Heart left ventricle (tissue), 13 donors: ENCODE data around the gene PLA2R1.

Experiments used
- POLR2A ChIP-seq, 2 donors: fragments of 450-650 bp; IDR thresholded peaks; one replicate each; pipeline ENCODE4 v1.6.1; 2017; ENCODE audit warnings: antibody characterized with exemption in 2 of 2, mild to moderate bottlenecking in 2 of 2, moderate library complexity in 2 of 2
- TF ChIP-seq, protein P1 (sequence below), 12 donors: fragments of 200-600 bp; sonication (generic) in 4 of 12; IDR thresholded peaks; one replicate each; pipeline versions ENCODE4 v1.5.0 to v1.8.0; 2018 to 2022; ENCODE audit warnings: antibody characterized with exemption in 12 of 12, mild to moderate bottlenecking in 5 of 12
- donor health status: ischemic (EF 13 %, LVEDD 7.1; RV severe dilation, severe dysfunction).
- donor health status: DM: no; HTN: yes; CAD: no.
- donor health status: DM: no; HTN: no; CAD: no.
- donor health status: ischemic (EF 25% LVEDD 6.9; RV normal size, moderate dysfunction).
- donor health status: ischemic (EF 25% LVEDD 5.7; RV mildly dilated, moderate dysfunction).
- donor health status: ischemic (EF 35%, LVEDD 5.7; RV mildly dilated, moderate dysfunction).
- donor health status: nonischemic (EF 11% LVEDD 7.7; RV severe dilation, severe dysfunction).
- donor health status: DM: yes; HTN: yes; CAD: no.
- donor health status: PGD.
- donor health status: ischemic (EF 29% LVEDD 5.4; RV normal size, mild dysfunction).
- donor health status: nonischemic (EF 23%, LVEDD 6.1; RV moderate dilation, normal function).

DNA sequence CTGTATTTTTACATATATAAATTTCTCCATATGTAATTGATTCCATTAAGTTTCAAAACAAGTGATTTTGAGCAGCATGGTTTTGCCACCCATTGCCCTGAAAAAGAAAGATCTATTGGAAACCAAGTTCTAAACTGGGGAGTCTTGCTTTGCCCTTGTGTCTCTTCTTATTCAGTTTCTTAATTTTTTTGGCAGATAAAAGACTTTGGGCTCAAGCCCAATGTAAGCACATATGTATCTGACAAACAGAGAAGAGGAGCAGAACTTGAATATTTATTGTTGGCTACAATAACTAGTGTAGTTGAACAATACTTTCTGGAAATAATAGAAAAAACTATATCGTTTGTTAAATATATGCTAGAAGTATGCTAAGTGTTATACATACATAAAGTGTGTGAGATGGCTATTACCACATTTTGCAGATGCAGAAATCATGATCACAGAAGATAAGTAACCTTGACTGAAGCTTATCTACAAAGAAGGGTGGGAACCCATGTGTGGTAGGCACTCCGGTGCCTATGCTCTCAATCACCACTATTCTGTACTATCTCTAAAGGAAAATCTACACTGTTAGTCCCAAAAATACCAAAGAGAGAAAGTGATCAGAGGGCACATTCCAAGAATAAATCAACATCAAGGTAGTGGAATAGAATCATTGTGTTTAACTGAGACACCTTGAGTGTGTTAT lies 109.1 kb downstream of the PLA2R1 start:
- TF ChIP-seq, protein P1, sequence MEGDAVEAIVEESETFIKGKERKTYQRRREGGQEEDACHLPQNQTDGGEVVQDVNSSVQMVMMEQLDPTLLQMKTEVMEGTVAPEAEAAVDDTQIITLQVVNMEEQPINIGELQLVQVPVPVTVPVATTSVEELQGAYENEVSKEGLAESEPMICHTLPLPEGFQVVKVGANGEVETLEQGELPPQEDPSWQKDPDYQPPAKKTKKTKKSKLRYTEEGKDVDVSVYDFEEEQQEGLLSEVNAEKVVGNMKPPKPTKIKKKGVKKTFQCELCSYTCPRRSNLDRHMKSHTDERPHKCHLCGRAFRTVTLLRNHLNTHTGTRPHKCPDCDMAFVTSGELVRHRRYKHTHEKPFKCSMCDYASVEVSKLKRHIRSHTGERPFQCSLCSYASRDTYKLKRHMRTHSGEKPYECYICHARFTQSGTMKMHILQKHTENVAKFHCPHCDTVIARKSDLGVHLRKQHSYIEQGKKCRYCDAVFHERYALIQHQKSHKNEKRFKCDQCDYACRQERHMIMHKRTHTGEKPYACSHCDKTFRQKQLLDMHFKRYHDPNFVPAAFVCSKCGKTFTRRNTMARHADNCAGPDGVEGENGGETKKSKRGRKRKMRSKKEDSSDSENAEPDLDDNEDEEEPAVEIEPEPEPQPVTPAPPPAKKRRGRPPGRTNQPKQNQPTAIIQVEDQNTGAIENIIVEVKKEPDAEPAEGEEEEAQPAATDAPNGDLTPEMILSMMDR (IDR thresholded peaks at IDR 0.05), result no peak
- TF ChIP-seq POLR2A (IDR thresholded peaks at IDR 0.05), result no peak
